ENCODE measurements around the gene OR2Y1.
A peak's percentile ranks its signal among the peaks of the same experiment; 100 is the strongest.

Gene OR2Y1

DNA sequence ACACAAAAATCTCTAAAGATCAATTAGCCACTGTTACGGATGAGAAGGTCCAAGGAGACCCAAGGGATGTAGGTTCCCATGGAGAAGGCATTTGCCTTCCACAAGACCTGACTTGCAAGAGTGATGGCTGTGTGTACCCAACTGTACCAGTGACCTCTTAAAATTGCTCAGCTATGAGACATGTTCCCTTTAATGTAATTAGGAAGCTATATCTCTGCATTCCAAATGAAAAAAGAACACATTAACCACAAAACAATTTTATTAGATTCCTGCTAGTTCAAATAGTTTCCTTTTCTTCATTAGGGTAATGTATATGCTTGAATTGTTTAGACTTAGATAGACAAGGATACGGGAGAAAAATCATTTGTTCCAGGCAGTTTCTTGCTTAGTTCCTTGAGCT is 3.3 kb downstream of the OR2Y1 start:
- TF ChIP-seq, protein P1, sequence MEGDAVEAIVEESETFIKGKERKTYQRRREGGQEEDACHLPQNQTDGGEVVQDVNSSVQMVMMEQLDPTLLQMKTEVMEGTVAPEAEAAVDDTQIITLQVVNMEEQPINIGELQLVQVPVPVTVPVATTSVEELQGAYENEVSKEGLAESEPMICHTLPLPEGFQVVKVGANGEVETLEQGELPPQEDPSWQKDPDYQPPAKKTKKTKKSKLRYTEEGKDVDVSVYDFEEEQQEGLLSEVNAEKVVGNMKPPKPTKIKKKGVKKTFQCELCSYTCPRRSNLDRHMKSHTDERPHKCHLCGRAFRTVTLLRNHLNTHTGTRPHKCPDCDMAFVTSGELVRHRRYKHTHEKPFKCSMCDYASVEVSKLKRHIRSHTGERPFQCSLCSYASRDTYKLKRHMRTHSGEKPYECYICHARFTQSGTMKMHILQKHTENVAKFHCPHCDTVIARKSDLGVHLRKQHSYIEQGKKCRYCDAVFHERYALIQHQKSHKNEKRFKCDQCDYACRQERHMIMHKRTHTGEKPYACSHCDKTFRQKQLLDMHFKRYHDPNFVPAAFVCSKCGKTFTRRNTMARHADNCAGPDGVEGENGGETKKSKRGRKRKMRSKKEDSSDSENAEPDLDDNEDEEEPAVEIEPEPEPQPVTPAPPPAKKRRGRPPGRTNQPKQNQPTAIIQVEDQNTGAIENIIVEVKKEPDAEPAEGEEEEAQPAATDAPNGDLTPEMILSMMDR (conservative IDR thresholded peaks at IDR 0.05; ENCODE audit: low read depth, low read length), result no peak
- no peak for DNase-seq (ENCODE audit: low read depth)
- no peak overlapping the region for H3K4me3 ChIP-seq (ENCODE audit: low read depth, low read length)

DNA sequence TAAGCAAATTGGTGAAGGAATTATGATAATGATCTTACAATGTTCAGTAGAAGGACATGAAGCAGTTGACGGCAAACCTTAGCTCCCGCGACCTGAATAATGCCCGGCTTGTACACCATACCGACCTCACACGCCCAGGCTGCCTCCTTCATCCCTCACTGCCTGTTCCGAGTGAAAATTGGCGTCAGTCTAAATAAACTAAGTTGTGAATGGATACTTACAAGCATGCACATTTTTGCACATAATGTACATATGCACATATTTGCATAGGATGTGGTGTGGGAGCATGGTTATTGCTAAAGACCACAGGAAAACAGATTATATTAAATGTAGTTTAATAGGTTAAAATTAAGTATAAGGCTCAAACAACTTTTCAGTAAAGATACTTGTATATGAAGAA is 14.9 kb downstream of the OR2Y1 start:
- TF ChIP-seq, protein P1 (conservative IDR thresholded peaks at IDR 0.05; ENCODE audit: low read depth, low read length), result no peak
- no peak overlapping the region for H3K4me3 ChIP-seq (ENCODE audit: low read depth, low read length)
- DNase-seq (ENCODE audit: low read depth), result no peak

DNA sequence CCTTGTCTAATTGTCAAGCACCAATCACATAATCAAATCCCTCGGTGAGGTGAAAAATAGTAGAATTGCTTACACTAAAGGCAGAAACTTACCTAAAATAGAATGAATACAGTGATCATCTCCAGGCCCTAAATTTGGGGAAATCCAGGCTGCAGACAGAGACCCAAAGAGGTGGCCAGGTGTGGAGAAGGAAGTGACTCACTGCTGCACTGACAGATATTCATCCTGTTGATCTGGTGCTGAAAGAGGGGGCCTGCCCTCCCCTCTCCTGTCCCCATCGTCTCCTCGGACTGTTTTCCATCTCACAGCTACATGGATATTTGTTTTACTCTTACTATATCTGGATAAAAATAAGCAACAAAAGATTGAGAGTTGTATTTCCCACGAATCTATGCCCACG is 15.9 kb downstream of the OR2Y1 start:
- TF ChIP-seq, protein P1 (conservative IDR thresholded peaks at IDR 0.05; ENCODE audit: low read depth, low read length), result no peak
- H3K4me3 ChIP-seq (ENCODE audit: low read depth, low read length), result no peak overlapping the region
- no peak for DNase-seq (ENCODE audit: low read depth)

DNA sequence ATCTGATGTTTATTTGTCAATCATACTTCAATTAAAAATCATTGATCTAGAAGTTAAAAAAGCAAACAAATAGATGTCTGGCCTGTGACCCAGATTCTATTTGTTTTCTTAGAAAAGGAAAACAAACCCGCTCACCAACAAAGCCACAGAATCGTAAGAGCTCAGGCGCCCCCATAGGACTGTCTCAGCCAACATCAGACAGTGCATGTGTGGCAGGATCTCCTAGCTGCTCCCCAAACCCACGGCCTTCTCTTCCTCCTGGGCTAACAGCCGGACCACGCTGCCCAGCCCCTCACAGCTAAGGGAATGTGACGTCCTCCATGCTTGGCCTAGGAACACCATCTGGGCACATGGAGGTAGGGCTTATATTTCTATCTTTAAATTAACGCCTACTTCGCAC is 19.4 kb downstream of the OR2Y1 start:
- TF ChIP-seq, protein P1 (conservative IDR thresholded peaks at IDR 0.05; ENCODE audit: low read depth, low read length), result no peak
- no peak for DNase-seq (ENCODE audit: low read depth)
- no peak overlapping the region for H3K4me3 ChIP-seq (ENCODE audit: low read depth, low read length)

DNA sequence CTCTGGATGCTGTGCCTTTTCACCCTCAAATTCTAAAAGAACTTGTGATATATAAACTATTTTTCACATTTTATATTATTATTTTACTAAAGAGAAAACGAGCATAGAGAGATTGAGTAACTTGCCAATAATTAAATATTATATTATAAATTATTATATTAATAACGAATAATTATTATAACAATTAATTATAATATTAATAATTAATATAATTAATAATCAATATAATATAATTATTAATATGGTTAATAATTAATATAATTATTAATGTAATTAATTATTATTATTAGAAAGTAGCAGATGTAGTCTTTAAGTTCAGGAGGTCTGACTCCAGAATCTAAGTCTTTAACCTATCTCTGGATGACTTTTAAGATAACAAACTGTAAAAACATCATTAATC is 20.1 kb downstream of the OR2Y1 start:
- TF ChIP-seq, protein P1 (conservative IDR thresholded peaks at IDR 0.05; ENCODE audit: low read depth, low read length), result no peak
- no peak for DNase-seq (ENCODE audit: low read depth)
- H3K4me3 ChIP-seq (ENCODE audit: low read depth, low read length), result no peak overlapping the region

DNA sequence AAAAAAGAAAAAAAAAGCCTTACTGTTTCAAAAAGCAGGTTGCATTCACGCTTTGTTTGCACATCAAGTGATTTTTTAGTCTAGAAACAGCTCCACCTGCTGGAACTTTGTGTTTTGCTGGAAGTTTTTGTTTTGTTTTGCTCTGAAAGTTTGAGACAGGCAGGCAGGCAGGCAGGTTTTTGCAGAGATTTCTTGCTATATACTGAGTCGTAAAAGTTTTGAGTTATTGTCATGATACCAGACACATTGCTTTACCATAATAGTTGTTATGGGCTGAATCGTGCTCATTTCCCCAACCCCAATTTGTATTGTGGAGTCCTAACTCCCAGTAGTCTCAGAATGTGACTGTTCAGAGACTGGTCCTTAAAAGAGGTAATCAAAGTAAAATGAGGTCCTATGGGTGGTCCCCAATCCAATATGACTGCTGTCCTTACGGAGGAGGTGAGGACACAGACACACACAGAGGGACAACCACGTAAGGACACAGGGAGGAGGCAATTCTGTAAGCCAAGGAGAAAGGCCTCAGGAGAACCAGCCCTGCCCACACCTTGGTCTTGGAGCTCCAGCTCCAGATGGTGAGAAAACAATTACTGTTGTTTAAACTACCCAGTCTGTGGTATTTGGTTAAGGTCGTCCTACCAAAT is 20.9 kb downstream of the OR2Y1 start:
- peak; percentile 62 for DNase-seq (ENCODE audit: low read depth)
- H3K4me3 ChIP-seq (ENCODE audit: low read depth, low read length), result no peak overlapping the region
- TF ChIP-seq, protein P1 (conservative IDR thresholded peaks at IDR 0.05; ENCODE audit: low read depth, low read length), result peak; percentile 74

DNA sequence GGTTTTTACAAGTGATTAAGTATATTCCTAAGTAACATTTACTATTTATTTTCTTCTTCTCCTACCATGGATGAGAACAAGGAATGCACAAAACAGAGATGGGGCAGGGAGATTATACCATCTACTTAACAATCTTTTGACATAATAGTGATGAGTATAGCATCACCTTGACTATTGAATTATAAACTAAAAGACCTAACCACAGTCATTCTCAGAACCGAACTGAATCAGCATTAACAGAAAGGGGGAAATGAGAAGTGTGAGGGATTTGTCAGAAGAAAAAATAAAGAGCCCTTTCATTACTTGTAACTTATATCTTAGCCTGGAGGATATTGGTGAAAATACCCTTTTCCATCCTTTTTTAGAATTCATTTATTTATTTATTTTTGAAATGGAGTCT is 21.9 kb downstream of the OR2Y1 start:
- DNase-seq (ENCODE audit: low read depth), result no peak
- H3K4me3 ChIP-seq (ENCODE audit: low read depth, low read length), result no peak overlapping the region
- TF ChIP-seq, protein P1 (conservative IDR thresholded peaks at IDR 0.05; ENCODE audit: low read depth, low read length), result no peak
